ENCODE data around the gene ATP2B2. TPM values are rescaled to one million over a fixed set of nuclear protein-coding genes. Genes with fewer than 3 reads are reported as not detected.

ATP2B2 gene
- total RNA-seq, result not detected in 2 replicates

DNA sequence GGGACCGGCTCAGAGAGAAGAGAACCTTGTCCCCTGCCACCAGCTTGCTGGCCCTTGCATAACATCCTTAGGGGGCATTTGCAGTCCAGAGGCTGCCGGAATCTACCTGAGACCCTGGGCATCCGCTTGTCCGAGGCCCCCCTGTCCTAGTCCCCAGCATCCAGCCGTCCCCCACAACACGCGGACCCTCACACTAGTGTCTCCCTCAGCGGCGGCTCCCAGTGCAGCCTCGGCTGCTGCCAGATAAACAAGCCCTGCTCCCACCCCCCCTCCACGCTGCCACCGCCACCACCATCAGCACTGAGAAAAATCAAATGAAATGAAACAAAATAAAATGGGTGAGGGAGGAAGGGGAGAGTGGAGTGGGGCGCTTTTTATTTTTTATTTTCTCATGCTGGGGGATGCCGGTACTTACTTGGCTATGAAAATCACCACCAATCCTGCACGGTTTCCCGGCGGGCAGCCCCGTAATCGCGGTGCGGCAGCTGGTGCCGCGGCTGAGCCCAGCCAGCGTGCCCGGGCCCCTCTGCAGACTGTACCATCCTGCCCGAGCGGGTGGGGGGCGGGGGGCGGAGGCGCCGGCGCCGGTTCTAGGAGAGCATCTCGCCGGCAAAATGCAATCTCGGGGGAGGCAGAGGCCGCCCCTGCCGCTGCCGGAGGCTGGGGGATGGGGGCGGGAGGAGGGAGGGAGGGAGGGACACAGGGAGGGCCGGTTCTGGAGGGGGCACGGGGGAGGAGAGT is at the start of gene ATP2B2:
TSS of gene ATP2B2 (minus strand) at position 537 of the 741 bp plus-strand sequence. CDS start 56,043 bp downstream, outside the sequence.

DNA sequence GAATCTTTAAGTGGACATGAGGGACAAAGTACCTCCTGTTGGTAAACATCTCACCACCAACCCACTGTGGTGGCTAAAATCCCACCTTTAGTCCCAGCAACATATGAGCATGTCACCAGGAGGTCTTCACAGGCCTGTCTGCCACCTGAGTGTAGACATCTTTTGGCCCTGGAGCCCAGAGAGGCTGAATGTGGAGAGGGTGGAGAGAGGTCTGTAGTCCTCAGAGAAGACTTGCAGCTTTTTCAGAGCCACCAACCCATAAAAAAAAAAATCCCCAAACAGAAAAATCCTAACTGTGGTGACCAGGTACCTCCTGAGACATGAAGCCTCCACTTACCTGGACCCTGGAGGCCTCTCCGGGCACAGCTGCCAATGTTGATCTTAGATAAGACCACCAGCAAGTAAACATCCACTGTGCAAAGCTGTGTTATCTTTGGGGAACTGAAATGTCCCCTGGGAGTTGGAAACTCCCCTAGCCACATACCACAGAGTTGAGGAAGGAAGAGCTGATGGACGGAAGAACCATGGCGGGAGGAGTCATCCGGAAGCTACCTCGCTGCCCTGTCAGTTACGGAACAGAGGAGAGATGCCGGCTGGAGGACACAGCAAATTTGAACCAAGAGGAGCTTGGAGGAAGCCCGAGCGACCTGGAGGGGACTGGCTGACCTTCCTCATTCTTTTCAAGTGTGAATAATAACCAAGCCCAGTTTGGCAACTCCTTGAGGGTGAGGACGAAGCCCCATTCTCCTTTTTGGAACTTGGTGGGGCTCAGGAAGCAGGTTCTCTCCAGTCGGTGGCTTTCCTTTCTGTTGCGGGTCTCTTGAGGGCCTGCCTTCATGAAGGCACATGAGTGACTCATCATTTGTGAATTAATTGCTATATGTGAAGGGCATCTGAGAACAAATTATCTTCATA is 212.6 kb downstream of the ATP2B2 start, which contains the start of gene GHRL:
TSS of gene GHRL (minus strand) at position 443 of the 915 bp plus-strand sequence. CDS start 2,767 bp downstream, outside the sequence.

Other genes starting within 250 kb of the ATP2B2 start
- gene GHRL, start 212.6 kb downstream of the ATP2B2 start, total RNA-seq, result not detected in 2 replicates
- gene SEC13, start 184.5 kb downstream of the ATP2B2 start, total RNA-seq, result 257 and 467 TPM in 2 replicates

All from regular cardiac myocyte (primary cell).